Measurements from ENCODE around the gene GATAD2A. TPM values are rescaled to one million over a fixed set of nuclear protein-coding genes. Genes with fewer than 3 reads are reported as not detected.

Gene GATAD2A
- total RNA-seq, 4 donors from 2014 or later: 67.8 to 99.9 (median 79.8) TPM

- TF ChIP-seq CTCF (IDR thresholded peaks at IDR 0.05) (no peak), POLR2A (IDR thresholded peaks at IDR 0.05) (no peak)
- DNase-seq: no peak
- Histone ChIP-seq H3K4me1 (peaks cover 0 to 11% (median 6%) of the 10 kb centered on the region in 4 donors), H3K4me3 (no peak overlapping the region), H3K9me3 (no peaks in the 10 kb centered on the region), H3K36me3 (peaks cover 0 to 14% (median 0%) of the 10 kb centered on the region in 3 donors), H3K27me3 (peaks cover 0 to under 1% of the 10 kb centered on the region in 2 donors), H3K27ac (no peak overlapping the region)
Observed at GRCh38 chr19:19532806-19533701, 127.6 kb downstream of the GATAD2A start.

GRCh38 chr19:19533841-19534240 lies 128.4 kb downstream of the GATAD2A start:
- H3K9me3 ChIP-seq: no peaks in the 10 kb centered on the region
- DNase-seq: no peak
- peaks cover 0 to 8% of the 10 kb centered on the region in 2 donors for H3K27me3 ChIP-seq
- H3K4me3 ChIP-seq: no peak overlapping the region
- TF ChIP-seq CTCF (IDR thresholded peaks at IDR 0.05) (no peak), POLR2A (IDR thresholded peaks at IDR 0.05) (no peak)
- H3K4me1 ChIP-seq: peaks cover 2 to 19% (median 14%) of the 10 kb centered on the region in 4 donors
- H3K27ac ChIP-seq: no peak overlapping the region
- H3K36me3 ChIP-seq: peaks cover 0 to 6% (median 0%) of the 10 kb centered on the region in 3 donors

DNA sequence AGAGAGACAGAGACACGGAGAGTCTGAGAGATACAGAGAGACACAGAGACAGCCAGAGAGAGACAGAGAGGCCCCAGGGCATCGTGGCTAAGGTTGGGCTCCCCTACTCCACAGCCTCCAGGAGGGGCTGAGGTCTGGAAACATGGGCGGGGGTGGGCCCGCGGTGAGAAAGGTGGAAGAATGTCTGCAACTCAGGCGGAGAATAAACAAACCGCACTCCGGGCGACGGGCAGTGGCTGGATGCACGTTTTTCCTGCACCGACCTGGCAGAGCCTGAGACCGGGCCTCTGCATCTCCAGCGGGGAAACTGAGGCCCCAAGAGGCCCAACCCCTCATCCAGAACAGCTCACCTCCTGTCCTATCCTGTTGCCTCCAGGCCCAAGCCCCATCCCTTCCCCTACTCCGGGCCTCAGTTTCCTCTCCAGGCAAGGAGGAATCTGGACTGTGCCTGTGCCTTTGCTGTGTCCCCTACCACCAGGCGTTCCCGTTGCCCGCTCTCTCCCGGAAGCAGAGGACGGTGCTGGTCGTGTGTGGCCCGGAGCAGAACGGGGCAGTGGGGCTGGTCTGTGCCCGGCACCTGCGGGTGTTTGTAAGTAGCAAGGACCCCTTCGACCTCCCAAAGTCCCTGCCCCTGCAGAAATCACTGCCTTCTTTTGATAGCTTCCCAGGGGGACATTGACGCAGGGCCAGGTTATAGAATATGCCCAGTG lies 129.2 kb downstream of the GATAD2A start:
- H3K27me3 ChIP-seq: peaks cover 0 to 10% of the 10 kb centered on the region in 2 donors
- DNase-seq: no peak
- H3K36me3 ChIP-seq: no peaks in the 10 kb centered on the region
- no peaks in the 10 kb centered on the region for H3K9me3 ChIP-seq
- TF ChIP-seq POLR2A (IDR thresholded peaks at IDR 0.05) (no peak), CTCF (IDR thresholded peaks at IDR 0.05) (no peak)
- H3K4me3 ChIP-seq: no peak overlapping the region
- H3K4me1 ChIP-seq: peaks cover 2 to 21% (median 16%) of the 10 kb centered on the region in 4 donors
- H3K27ac ChIP-seq: no peak overlapping the region

DNA sequence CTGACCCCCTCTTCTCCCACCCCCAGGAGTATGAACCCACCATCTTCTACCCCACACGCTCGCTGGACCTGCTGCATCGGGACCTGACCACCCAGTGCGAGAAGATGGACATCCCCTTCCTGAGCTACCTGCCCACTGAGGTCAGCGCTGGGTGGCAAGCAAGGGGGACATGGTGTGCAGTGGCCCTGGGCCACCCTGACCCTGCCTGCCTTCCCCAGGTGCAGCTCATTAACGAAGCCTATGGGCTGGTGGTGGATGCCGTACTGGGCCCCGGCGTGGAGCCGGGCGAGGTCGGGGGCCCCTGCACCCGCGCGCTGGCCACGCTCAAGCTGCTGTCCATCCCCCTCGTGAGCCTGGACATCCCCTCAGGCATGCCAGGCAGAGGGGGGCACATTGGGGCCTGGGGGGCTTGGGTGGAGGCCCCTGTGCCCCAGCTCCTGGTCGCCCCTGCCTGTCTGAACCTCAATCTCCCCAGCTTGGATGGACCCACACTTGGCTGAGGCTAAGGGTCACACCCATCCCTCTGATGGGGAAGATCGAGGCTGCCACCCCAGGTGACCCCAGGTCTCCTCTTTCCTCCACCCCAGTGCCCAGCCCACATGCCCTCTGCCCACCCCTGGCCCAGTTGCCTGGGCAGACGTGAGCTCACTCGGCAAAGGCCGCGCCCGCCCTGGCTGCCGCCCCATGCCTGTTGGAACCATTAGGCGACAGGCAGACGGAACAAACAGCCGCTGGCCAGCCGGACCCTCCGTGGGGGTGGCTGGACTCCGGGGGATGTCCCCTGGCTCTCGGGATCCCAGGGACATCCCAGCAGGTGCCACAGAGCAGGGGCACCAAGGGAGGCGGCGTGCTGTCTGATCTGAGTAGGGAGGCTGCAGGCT lies 130.1 kb downstream of the GATAD2A start:
- no peak for TF ChIP-seq POLR2A (IDR thresholded peaks at IDR 0.05)
- no peak for TF ChIP-seq CTCF (IDR thresholded peaks at IDR 0.05)
- H3K4me1 ChIP-seq: peaks cover 2 to 29% (median 22%) of the 10 kb centered on the region in 4 donors
- no peak overlapping the region for H3K27ac ChIP-seq
- no peak for DNase-seq
- H3K9me3 ChIP-seq: no peaks in the 10 kb centered on the region
- no peaks in the 10 kb centered on the region for H3K36me3 ChIP-seq
- H3K4me3 ChIP-seq: no peak overlapping the region
- H3K27me3 ChIP-seq: peaks cover 0 to 15% of the 10 kb centered on the region in 2 donors

Data from Peyer's patch (tissue), 4 donors.